Stimulated activated naive B cell treated with anti-CD40 and anti-IgM and Interleukin-4, amounts not matched to agents 10 μg/mL and 1 μg/mL and 100 μg/mL, for 72 hours (primary cell): ENCODE measurements around the gene CUL3.
"Not testable (repeated sequence)": the region's sequence is repeated elsewhere in the genome, so short reads cannot be mapped to it uniquely, and the experiment has no call there.

ENCODE experiments used
- ATAC-seq, 2 donors: fragments of 150-1000 bp; cut with Tn5 transposase; replicated peaks; 2 replicates each; pipeline ENCODE4 v1.10.0; 2021; ENCODE audit warnings: moderate library complexity in 1 of 2
- DNase-seq: peaks from one replicate; pipeline ENCODE4 v3.0.0; 2021
- H3K27ac Mint-ChIP-seq: one replicate; pipeline ENCODE4 v1.8.0; 2022; ENCODE audit warnings: mild to moderate bottlenecking, mixed read lengths
- H3K27me3 Mint-ChIP-seq, 2 donors: one replicate each; pipeline ENCODE4 v1.8.0; 2022; ENCODE audit warnings: mixed read lengths in 2 of 2
- H3K36me3 Mint-ChIP-seq, 2 donors: one replicate each; pipeline ENCODE4 v1.8.0; 2022; ENCODE audit warnings: mixed read lengths in 2 of 2, mild to moderate bottlenecking in 1 of 2
- H3K4me1 Mint-ChIP-seq, 2 donors: one replicate each; pipeline ENCODE4 v1.8.0; 2022; ENCODE audit warnings: mixed read lengths in 2 of 2, mild to moderate bottlenecking in 1 of 2
- H3K4me3 Mint-ChIP-seq, 2 donors: one replicate each; pipeline ENCODE4 v1.8.0; 2022; ENCODE audit warnings: mild to moderate bottlenecking in 2 of 2, mixed read lengths in 2 of 2, moderate library complexity in 1 of 2
- H3K9me3 Mint-ChIP-seq, 2 donors: one replicate each; pipeline ENCODE4 v1.8.0; 2022; ENCODE audit warnings: mixed read lengths in 2 of 2, mild to moderate bottlenecking in 1 of 2

The CUL3 gene

GRCh38 chr2:224595518-224595917 lies 10.4 kb upstream of the CUL3 start:
- DNase-seq: no peak
- no peaks in the 10 kb centered on the region for H3K27me3 Mint-ChIP-seq
- no peaks in the 10 kb centered on the region for H3K36me3 Mint-ChIP-seq
- no peak overlapping the region for H3K4me3 Mint-ChIP-seq
- H3K9me3 Mint-ChIP-seq: no peaks in the 10 kb centered on the region
- peaks cover 5 to 11% of the 10 kb centered on the region in 2 donors for H3K4me1 Mint-ChIP-seq
- ATAC-seq: no peak
- no peak overlapping the region for H3K27ac Mint-ChIP-seq

- ATAC-seq (no peak), DNase-seq (no peak)
- Mint-ChIP-seq H3K4me1 (peaks cover 5 to 11% of the 10 kb centered on the region in 2 donors), H3K9me3 (no peaks in the 10 kb centered on the region), H3K4me3 (no peak overlapping the region), H3K36me3 (no peaks in the 10 kb centered on the region), H3K27ac (no peak overlapping the region), H3K27me3 (no peaks in the 10 kb centered on the region)
Observed at GRCh38 chr2:224594840-224595239, 9.7 kb upstream of the CUL3 start.

GRCh38 chr2:224591220-224591619 lies 6.1 kb upstream of the CUL3 start:
- no peak overlapping the region for H3K27ac Mint-ChIP-seq
- H3K27me3 Mint-ChIP-seq: no peaks in the 10 kb centered on the region
- ATAC-seq (no peak), DNase-seq (no peak)
- H3K9me3 Mint-ChIP-seq: no peaks in the 10 kb centered on the region
- no peaks in the 10 kb centered on the region for H3K36me3 Mint-ChIP-seq
- peaks cover 7 to 15% of the 10 kb centered on the region in 2 donors for H3K4me1 Mint-ChIP-seq
- H3K4me3 Mint-ChIP-seq: no peak overlapping the region

- no peak for ATAC-seq
- H3K27me3 Mint-ChIP-seq: no peaks in the 10 kb centered on the region
- peak overlapping the region; percentile 96 for H3K27ac Mint-ChIP-seq
- H3K36me3 Mint-ChIP-seq: peaks cover 7 to 13% of the 10 kb centered on the region in 2 donors
- no peak for DNase-seq
- H3K4me1 Mint-ChIP-seq: peaks cover 12 to 24% of the 10 kb centered on the region in 2 donors
- H3K4me3 Mint-ChIP-seq: peak overlapping the region; percentile 95 to 97
- no peaks in the 10 kb centered on the region for H3K9me3 Mint-ChIP-seq
Observed at GRCh38 chr2:224586127-224586695, 1.0 kb upstream of the CUL3 start.

GRCh38 chr2:224584785-224585210 lies 365 bp downstream of the CUL3 start:
- H3K27me3 Mint-ChIP-seq: no peaks in the 10 kb centered on the region
- peak overlapping the region; percentile 86 to 97 for H3K4me3 Mint-ChIP-seq
- H3K27ac Mint-ChIP-seq: peak overlapping the region; percentile 96
- no peaks in the 10 kb centered on the region for H3K9me3 Mint-ChIP-seq
- H3K36me3 Mint-ChIP-seq: peaks cover 13 to 21% of the 10 kb centered on the region in 2 donors
- H3K4me1 Mint-ChIP-seq: peaks cover 9 to 35% of the 10 kb centered on the region in 2 donors
- ATAC-seq: peak; percentile 56 to 61
- DNase-seq: peak; percentile 58

- H3K27ac Mint-ChIP-seq: peak overlapping the region; percentile 99
- H3K4me1 Mint-ChIP-seq: peaks cover 15 to 40% of the 10 kb centered on the region in 2 donors
Observed at GRCh38 chr2:224584111-224584784, 915 bp downstream of the CUL3 start.

GRCh38 chr2:224583033-224583432 lies 2.1 kb downstream of the CUL3 start:
- H3K27me3 Mint-ChIP-seq, ATAC-seq, H3K27ac Mint-ChIP-seq, H3K9me3 Mint-ChIP-seq, DNase-seq: not testable (repeated sequence)
- H3K4me1 Mint-ChIP-seq: peaks cover 16 to 43% of the 10 kb centered on the region in 2 donors
- peaks cover 13 to 26% of the 10 kb centered on the region in 2 donors for H3K36me3 Mint-ChIP-seq
- H3K4me3 Mint-ChIP-seq: peak overlapping the region; percentile 21 to 59

More at GRCh38 chr2:224584111-224584784, 915 bp downstream of the CUL3 start:
- H3K4me3 Mint-ChIP-seq: peak overlapping the region; percentile 99
- ATAC-seq (peak; percentile 2 to 3), DNase-seq (peak; percentile 26)
- H3K9me3 Mint-ChIP-seq: no peaks in the 10 kb centered on the region
- H3K27me3 Mint-ChIP-seq: no peaks in the 10 kb centered on the region
- peaks cover 13 to 26% of the 10 kb centered on the region in 2 donors for H3K36me3 Mint-ChIP-seq

- H3K9me3 Mint-ChIP-seq: no peaks in the 10 kb centered on the region
- H3K27ac Mint-ChIP-seq: no peak overlapping the region
- peaks cover 27 to 55% of the 10 kb centered on the region in 2 donors for H3K4me1 Mint-ChIP-seq
- ATAC-seq (no peak), DNase-seq (no peak)
- H3K4me3 Mint-ChIP-seq: no peak overlapping the region
- no peaks in the 10 kb centered on the region for H3K27me3 Mint-ChIP-seq
- H3K36me3 Mint-ChIP-seq: peaks cover 13 to 28% of the 10 kb centered on the region in 2 donors
Observed at GRCh38 chr2:224580248-224580647, 4.9 kb downstream of the CUL3 start.

GRCh38 chr2:224579411-224579810 lies 5.8 kb downstream of the CUL3 start:
- peak overlapping the region; percentile 32 to 59 for H3K4me3 Mint-ChIP-seq
- H3K36me3 Mint-ChIP-seq: peaks cover 17 to 36% of the 10 kb centered on the region in 2 donors
- peaks cover 35 to 63% of the 10 kb centered on the region in 2 donors for H3K4me1 Mint-ChIP-seq
- H3K27me3 Mint-ChIP-seq: no peaks in the 10 kb centered on the region
- DNase-seq (no peak), ATAC-seq (no peak)
- peak overlapping the region; percentile 65 for H3K27ac Mint-ChIP-seq
- no peaks in the 10 kb centered on the region for H3K9me3 Mint-ChIP-seq

- H3K4me3 Mint-ChIP-seq: no peak overlapping the region
- no peak overlapping the region for H3K27ac Mint-ChIP-seq
- DNase-seq (no peak), ATAC-seq (no peak)
- H3K36me3 Mint-ChIP-seq: peaks cover 10 to 24% of the 10 kb centered on the region in 2 donors
- H3K4me1 Mint-ChIP-seq: peaks cover 29 to 62% of the 10 kb centered on the region in 2 donors
- no peaks in the 10 kb centered on the region for H3K27me3 Mint-ChIP-seq
- no peaks in the 10 kb centered on the region for H3K9me3 Mint-ChIP-seq
Observed at GRCh38 chr2:224577541-224577940, 7.6 kb downstream of the CUL3 start.

- DNase-seq (no peak), ATAC-seq (peak; percentile 87 to 90)
- Mint-ChIP-seq H3K4me3 (peak overlapping the region; percentile 1 to 4), H3K9me3 (no peaks in the 10 kb centered on the region), H3K27me3 (no peaks in the 10 kb centered on the region), H3K4me1 (peaks cover 33 to 75% of the 10 kb centered on the region in 2 donors), H3K36me3 (peaks cover 10 to 23% of the 10 kb centered on the region in 2 donors), H3K27ac (peak overlapping the region; percentile 65)
Observed at GRCh38 chr2:224576088-224576715, 9.0 kb downstream of the CUL3 start.

GRCh38 chr2:224574423-224575084 lies 10.6 kb downstream of the CUL3 start:
- no peaks in the 10 kb centered on the region for H3K9me3 Mint-ChIP-seq
- H3K27ac Mint-ChIP-seq: peak overlapping the region; percentile 73
- H3K36me3 Mint-ChIP-seq: peaks cover 6 to 19% of the 10 kb centered on the region in 2 donors
- peak overlapping the region; percentile 23 to 25 for H3K4me3 Mint-ChIP-seq
- ATAC-seq: no peak
- no peaks in the 10 kb centered on the region for H3K27me3 Mint-ChIP-seq
- peaks cover 38 to 70% of the 10 kb centered on the region in 2 donors for H3K4me1 Mint-ChIP-seq
- DNase-seq: no peak

- no peak overlapping the region for H3K27ac Mint-ChIP-seq
- DNase-seq: no peak
- no peak for ATAC-seq
Observed at GRCh38 chr2:224573724-224574123, 11.4 kb downstream of the CUL3 start.

GRCh38 chr2:224572338-224572737 lies 12.8 kb downstream of the CUL3 start:
- H3K9me3 Mint-ChIP-seq: peaks cover 3 to 6% of the 10 kb centered on the region in 2 donors
- H3K4me1 Mint-ChIP-seq: peaks cover 38 to 69% of the 10 kb centered on the region in 2 donors
- DNase-seq (no peak), ATAC-seq (no peak)
- H3K4me3 Mint-ChIP-seq: no peak overlapping the region
- H3K36me3 Mint-ChIP-seq: peaks cover 11 to 22% of the 10 kb centered on the region in 2 donors
- no peaks in the 10 kb centered on the region for H3K27me3 Mint-ChIP-seq
- no peak overlapping the region for H3K27ac Mint-ChIP-seq

More at GRCh38 chr2:224573724-224574123, 11.4 kb downstream of the CUL3 start:
- H3K9me3 Mint-ChIP-seq: no peaks in the 10 kb centered on the region
- H3K4me3 Mint-ChIP-seq: no peak overlapping the region
- H3K27me3 Mint-ChIP-seq: no peaks in the 10 kb centered on the region
- H3K4me1 Mint-ChIP-seq: peaks cover 34 to 64% of the 10 kb centered on the region in 2 donors
- H3K36me3 Mint-ChIP-seq: peaks cover 6 to 16% of the 10 kb centered on the region in 2 donors
